Measurements from ENCODE around the gene ROBO1.

The ROBO1 gene

DNA sequence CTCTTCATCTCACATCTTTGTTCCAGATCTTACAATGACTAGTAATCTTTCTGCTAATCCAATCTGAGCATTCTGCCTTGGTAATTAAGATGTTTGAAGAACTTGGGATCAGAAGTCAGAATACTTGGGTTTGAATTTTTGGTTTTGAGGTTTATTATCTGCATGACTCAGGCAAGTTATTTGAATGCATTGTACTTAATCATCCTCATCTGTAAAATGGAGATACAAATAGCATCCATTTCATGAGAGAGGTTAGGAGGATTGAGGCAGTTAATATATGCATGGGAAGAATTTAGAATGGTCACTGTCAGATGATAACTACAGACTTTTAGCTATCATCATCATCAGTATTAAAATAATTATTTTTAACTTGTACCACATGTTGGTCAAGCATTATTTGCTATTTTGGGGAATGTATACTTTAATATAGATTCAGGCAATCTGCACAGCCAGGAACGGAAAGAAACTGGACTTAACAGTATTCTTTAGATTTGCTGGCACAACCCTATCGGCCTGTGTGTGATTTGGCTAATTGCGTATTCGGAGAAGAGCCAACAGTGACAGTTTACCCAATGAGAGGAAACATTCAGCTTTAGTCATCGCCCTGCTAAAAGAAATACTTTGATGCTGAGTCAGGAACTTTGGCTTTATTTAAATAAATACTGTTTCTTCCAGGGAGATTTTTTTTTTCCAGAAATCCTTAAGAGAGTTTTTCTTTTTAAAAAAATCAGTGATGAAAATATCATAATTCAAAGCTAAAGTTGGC is 600.0 kb downstream of the ROBO1 start:
- no peak for TF ChIP-seq ZFX (IDR thresholded peaks at IDR 0.05; ENCODE audit: borderline replicate concordance)
- TF ChIP-seq, protein P1, sequence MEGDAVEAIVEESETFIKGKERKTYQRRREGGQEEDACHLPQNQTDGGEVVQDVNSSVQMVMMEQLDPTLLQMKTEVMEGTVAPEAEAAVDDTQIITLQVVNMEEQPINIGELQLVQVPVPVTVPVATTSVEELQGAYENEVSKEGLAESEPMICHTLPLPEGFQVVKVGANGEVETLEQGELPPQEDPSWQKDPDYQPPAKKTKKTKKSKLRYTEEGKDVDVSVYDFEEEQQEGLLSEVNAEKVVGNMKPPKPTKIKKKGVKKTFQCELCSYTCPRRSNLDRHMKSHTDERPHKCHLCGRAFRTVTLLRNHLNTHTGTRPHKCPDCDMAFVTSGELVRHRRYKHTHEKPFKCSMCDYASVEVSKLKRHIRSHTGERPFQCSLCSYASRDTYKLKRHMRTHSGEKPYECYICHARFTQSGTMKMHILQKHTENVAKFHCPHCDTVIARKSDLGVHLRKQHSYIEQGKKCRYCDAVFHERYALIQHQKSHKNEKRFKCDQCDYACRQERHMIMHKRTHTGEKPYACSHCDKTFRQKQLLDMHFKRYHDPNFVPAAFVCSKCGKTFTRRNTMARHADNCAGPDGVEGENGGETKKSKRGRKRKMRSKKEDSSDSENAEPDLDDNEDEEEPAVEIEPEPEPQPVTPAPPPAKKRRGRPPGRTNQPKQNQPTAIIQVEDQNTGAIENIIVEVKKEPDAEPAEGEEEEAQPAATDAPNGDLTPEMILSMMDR (IDR thresholded peaks at IDR 0.05), result no peak
- no peak overlapping the region for H3K27ac ChIP-seq

DNA sequence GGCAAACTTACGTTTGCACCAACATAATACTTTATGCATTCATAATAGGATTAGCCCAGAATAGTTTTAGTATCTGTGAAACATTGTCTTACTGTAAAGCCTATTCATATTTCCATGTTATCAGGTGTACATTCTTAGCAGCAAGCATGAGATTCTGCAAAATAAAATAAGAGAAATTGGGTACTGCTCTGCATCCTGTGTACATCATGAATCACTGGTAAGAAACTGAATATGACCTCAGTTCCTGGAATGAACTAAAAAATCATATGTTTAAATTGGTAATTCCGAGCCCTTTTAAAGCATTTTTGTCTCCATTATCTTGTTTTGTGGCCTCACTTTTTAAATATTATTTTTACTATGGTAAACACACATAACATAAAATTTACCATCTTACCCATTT is 605.1 kb downstream of the ROBO1 start:
- TF ChIP-seq, protein P1 (IDR thresholded peaks at IDR 0.05), result no peak
- TF ChIP-seq ZFX (IDR thresholded peaks at IDR 0.05; ENCODE audit: borderline replicate concordance), result no peak
- H3K27ac ChIP-seq, result no peak overlapping the region

DNA sequence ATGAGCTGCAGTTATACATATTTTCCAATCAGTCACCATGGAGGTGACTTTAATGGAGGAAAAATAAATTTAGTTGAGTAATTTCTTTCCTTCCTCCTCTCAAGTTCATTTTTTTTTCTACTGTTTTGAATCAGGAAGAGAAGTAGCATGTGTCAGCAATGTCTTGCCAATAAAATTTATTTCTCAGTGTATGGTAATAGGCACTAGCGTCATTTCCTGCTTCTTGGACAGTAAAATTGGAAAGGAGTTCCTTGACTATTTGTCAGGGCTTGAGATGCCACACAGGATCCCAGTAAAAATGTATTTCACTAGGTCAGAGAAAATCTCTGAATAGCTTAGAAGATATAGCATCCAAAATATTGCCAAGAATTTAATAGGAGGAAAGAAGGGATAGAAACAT is 605.9 kb downstream of the ROBO1 start:
- H3K27ac ChIP-seq, result no peak overlapping the region
- TF ChIP-seq ZFX (IDR thresholded peaks at IDR 0.05; ENCODE audit: borderline replicate concordance), result no peak
- TF ChIP-seq, protein P1 (IDR thresholded peaks at IDR 0.05), result no peak

DNA sequence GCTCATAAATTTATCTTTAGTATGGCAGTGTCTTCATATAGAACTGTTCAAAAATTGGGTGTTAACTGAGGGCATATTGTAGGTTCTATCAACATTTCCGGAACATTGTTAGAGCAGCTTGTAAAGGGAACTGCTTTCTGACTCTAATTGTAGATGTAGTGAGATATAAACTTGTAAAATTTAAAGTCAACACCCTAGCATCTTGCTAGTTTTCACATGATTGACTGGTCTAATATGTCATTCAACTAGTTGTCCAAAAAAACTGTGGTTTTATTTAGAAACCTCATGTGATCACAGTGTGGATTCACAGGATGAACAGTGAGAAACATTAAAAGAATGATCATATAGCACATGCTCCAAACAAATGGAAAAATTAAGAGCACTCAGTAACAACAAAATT is 607.4 kb downstream of the ROBO1 start:
- H3K27ac ChIP-seq, result no peak overlapping the region
- TF ChIP-seq, protein P1 (IDR thresholded peaks at IDR 0.05), result no peak
- TF ChIP-seq ZFX (IDR thresholded peaks at IDR 0.05; ENCODE audit: borderline replicate concordance), result no peak

DNA sequence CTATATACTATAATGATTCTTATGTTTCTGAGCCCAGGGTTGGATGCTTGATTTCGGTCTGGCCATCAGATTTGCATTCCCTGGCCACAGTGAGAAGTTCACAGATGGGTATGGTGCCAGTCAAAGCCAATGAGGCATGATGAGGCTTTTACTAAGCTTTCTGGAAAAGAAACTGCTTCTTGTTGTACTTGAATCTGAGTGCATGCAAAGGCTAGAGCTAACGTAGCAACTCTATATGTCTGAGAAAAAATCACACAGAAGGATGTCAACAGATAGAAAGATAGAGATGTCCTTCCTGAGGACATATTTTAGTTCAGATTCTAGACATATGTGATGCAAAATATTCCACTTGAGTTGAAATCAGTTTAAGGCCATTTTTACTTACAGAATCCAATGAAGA is 608.1 kb downstream of the ROBO1 start:
- no peak overlapping the region for H3K27ac ChIP-seq
- TF ChIP-seq ZFX (IDR thresholded peaks at IDR 0.05; ENCODE audit: borderline replicate concordance), result no peak

DNA sequence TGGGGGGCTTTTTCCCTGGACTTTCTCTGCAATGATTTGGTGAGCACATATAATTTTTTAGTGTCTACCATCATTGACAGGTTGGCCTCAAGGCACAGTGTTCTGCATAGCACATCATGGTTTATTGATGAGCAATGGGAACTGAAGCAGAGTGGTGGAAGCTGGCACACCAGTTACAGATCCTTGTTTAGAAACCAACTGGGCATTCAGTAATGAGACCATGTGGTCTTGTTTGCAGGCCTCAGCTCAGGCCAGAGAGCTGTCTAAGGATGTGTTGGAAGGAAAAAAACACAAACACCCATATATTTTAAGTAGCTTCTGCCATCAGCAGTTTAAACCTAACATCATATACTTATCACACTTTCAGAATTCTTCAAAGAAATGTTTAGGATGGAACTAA is 610.6 kb downstream of the ROBO1 start:
- TF ChIP-seq ZFX (IDR thresholded peaks at IDR 0.05; ENCODE audit: borderline replicate concordance), result no peak
- TF ChIP-seq, protein P1 (IDR thresholded peaks at IDR 0.05), result no peak
- H3K27ac ChIP-seq, result no peak overlapping the region

DNA sequence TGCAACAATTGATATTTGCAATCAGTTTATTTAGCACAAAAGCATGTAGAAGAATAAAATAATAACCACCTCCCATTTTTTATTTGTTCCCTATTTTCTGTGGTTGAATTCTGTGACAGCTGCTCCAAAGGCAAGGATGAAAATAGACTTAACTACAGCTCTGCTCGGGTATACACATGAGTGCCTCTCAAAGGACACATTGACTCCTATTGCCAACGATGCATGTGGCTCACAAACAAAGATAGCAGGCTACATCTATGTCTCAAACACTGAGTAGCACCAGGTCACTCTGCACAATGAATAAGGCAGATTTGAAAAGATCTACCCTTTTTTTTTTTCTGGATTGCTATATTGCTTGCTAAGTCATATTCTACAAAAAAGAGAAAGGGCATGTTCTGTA is 612.9 kb downstream of the ROBO1 start:
- TF ChIP-seq ZFX (IDR thresholded peaks at IDR 0.05; ENCODE audit: borderline replicate concordance), result no peak
- TF ChIP-seq, protein P1 (IDR thresholded peaks at IDR 0.05), result no peak
- no peak overlapping the region for H3K27ac ChIP-seq

DNA sequence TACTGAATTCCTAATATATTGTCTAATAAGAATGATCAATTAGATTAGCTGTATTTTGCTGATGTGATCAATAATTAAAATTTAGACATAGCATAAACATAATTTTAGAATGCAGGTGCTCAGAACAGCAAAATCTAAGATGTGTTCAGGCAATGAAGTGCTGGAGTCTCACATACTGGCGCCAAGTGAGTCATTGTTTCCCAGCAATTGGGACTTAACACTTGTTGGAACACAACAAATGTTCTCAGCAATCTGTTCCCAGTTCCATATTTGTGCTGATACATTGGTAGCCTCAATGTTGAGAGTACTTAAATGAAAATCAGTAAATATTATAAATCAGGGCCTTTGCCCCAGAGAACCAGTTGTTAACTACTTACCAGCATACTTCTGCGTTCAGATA is 619.0 kb downstream of the ROBO1 start:
- TF ChIP-seq ZFX (IDR thresholded peaks at IDR 0.05; ENCODE audit: borderline replicate concordance), result no peak
- TF ChIP-seq, protein P1 (IDR thresholded peaks at IDR 0.05), result no peak

More for the DNA sequence above, 619.0 kb downstream of the ROBO1 start:
- H3K27ac ChIP-seq, result no peak overlapping the region
